ENCODE data around the gene DLX1.

DNA sequence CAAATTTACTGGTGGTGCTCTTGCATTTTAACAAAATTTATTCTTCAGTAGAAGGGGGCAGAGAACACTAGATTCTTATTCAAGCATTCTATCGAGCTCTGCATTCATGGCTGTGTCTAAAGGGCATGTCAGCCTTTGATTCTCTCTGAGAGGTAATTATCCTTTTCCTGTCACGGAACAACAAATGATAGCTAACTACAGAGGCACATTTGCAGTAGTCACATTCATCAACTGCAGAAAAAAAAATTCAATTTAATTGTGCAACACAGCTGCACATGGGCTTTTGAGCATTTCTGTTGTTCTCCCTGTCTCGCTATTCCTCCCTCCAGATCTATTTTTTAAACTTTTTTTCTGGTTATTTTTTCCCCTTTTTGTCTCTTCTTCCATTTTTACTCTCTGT, 13.0 kb upstream of the DLX1 start:
- TF ChIP-seq, protein P1, sequence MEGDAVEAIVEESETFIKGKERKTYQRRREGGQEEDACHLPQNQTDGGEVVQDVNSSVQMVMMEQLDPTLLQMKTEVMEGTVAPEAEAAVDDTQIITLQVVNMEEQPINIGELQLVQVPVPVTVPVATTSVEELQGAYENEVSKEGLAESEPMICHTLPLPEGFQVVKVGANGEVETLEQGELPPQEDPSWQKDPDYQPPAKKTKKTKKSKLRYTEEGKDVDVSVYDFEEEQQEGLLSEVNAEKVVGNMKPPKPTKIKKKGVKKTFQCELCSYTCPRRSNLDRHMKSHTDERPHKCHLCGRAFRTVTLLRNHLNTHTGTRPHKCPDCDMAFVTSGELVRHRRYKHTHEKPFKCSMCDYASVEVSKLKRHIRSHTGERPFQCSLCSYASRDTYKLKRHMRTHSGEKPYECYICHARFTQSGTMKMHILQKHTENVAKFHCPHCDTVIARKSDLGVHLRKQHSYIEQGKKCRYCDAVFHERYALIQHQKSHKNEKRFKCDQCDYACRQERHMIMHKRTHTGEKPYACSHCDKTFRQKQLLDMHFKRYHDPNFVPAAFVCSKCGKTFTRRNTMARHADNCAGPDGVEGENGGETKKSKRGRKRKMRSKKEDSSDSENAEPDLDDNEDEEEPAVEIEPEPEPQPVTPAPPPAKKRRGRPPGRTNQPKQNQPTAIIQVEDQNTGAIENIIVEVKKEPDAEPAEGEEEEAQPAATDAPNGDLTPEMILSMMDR (IDR thresholded peaks at IDR 0.05 in 4 of 5, conservative IDR thresholded peaks at IDR 0.05 in 1 of 5) = no peak
- TF ChIP-seq POLR2A (IDR thresholded peaks at IDR 0.05) = no peak
